Colonic mucosa (tissue), 4 donors: Measurements from ENCODE around the gene MORN1. TPM values are rescaled to one million over a fixed set of nuclear protein-coding genes. Genes with fewer than 3 reads are reported as not detected.

Experiments
- DNase-seq: peaks from one replicate; pipeline ENCODE4 v3.0.0-alpha.2; 2020
- H3K27ac ChIP-seq: fragments of 200-600 bp; one replicate; pipeline ENCODE4 v1.8.0; 2021
- H3K27me3 ChIP-seq: fragments of 200-600 bp; one replicate; pipeline ENCODE4 v1.8.0; 2021
- H3K36me3 ChIP-seq: fragments of 200-600 bp; one replicate; pipeline ENCODE4 v1.8.0; 2021
- H3K4me1 ChIP-seq: fragments of 200-600 bp; one replicate; pipeline ENCODE4 v1.8.0; 2021; ENCODE audit warnings: mild to moderate bottlenecking
- H3K4me3 ChIP-seq: fragments of 200-600 bp; one replicate; pipeline ENCODE4 v1.8.0; 2021
- H3K9ac ChIP-seq, 2 donors: one replicate each; pipeline ENCODE4 v1.7.0; 2013; ENCODE audit warnings: control low read depth in 2 of 2, low read depth in 2 of 2, low read length in 2 of 2
- H3K9me3 ChIP-seq: fragments of 200-600 bp; one replicate; pipeline ENCODE4 v1.8.0; 2021
- CTCF ChIP-seq: fragments of 200-600 bp; IDR thresholded peaks from one replicate; pipeline ENCODE4 v1.8.0; 2022; ENCODE audit warnings: antibody characterized with exemption, mild to moderate bottlenecking
- intact Hi-C: fragments of 100-400 bp; cut with DNase I; formaldehyde crosslinking; loops from one replicate; pipeline ENCODE4 v1.14.1; 2022
- total RNA-seq, 2 donors: library from RNA; stranded (reverse); fragmentation: NEBNext Ultra II Directional in 1 of 2; extraction: Animal tissue kit (Norgen Biotek cat#: 25700) in 1 of 2; gene quantifications; one replicate each; pipeline ENCODE4 v1.2.1, GENCODE V29; 2021
- donor health status: healthy.
- donor health status: DM: no; HTN: no; CAD: no.
- donor health status: DM: no; HTN: no; CAD: no.

Gene MORN1
- total RNA-seq, 2 donors from 2014 or later = 11.3 to 18.9 TPM

GRCh38 chr1:2346691-2347408 lies 44.5 kb downstream of the MORN1 start:
- Histone ChIP-seq H3K4me1 (no peaks in the 10 kb centered on the region), H3K27me3 (no peaks in the 10 kb centered on the region), H3K36me3 (no peaks in the 10 kb centered on the region), H3K9me3 (no peaks in the 10 kb centered on the region), H3K27ac (no peak overlapping the region), H3K4me3 (no peak overlapping the region), H3K9ac (no peak overlapping the region)
- no peak for DNase-seq
- TF ChIP-seq CTCF = no peak
- intact Hi-C loops = no loop called here

GRCh38 chr1:2345297-2346075 lies 45.9 kb downstream of the MORN1 start:
- H3K27me3 ChIP-seq = no peaks in the 10 kb centered on the region
- intact Hi-C loops = no loop called here
- no peak overlapping the region for H3K9ac ChIP-seq
- H3K27ac ChIP-seq = no peak overlapping the region
- H3K4me1 ChIP-seq = no peaks in the 10 kb centered on the region
- no peaks in the 10 kb centered on the region for H3K9me3 ChIP-seq
- DNase-seq = no peak
- TF ChIP-seq CTCF = no peak
- no peak overlapping the region for H3K4me3 ChIP-seq
- H3K36me3 ChIP-seq = no peaks in the 10 kb centered on the region

- DNase-seq = no peak
- Histone ChIP-seq H3K36me3 (no peaks in the 10 kb centered on the region), H3K4me1 (no peaks in the 10 kb centered on the region), H3K9me3 (no peaks in the 10 kb centered on the region), H3K9ac (no peak overlapping the region), H3K27ac (no peak overlapping the region), H3K4me3 (no peak overlapping the region), H3K27me3 (no peaks in the 10 kb centered on the region)
- intact Hi-C loops = no loop called here
- TF ChIP-seq CTCF = no peak
Observed at GRCh38 chr1:2344744-2345296, 46.5 kb downstream of the MORN1 start.

- no peak overlapping the region for H3K27ac ChIP-seq
- no peaks in the 10 kb centered on the region for H3K27me3 ChIP-seq
- intact Hi-C loops = no loop called here
- DNase-seq = no peak
- H3K9ac ChIP-seq = no peak overlapping the region
- no peak for TF ChIP-seq CTCF
- no peaks in the 10 kb centered on the region for H3K36me3 ChIP-seq
- no peak overlapping the region for H3K4me3 ChIP-seq
- H3K9me3 ChIP-seq = no peaks in the 10 kb centered on the region
- no peaks in the 10 kb centered on the region for H3K4me1 ChIP-seq
Observed at GRCh38 chr1:2344121-2344681, 47.2 kb downstream of the MORN1 start.

GRCh38 chr1:2343023-2343935 lies 48.1 kb downstream of the MORN1 start:
- no peaks in the 10 kb centered on the region for H3K36me3 ChIP-seq
- no peaks in the 10 kb centered on the region for H3K27me3 ChIP-seq
- no peak overlapping the region for H3K27ac ChIP-seq
- no peak overlapping the region for H3K4me3 ChIP-seq
- H3K4me1 ChIP-seq = no peaks in the 10 kb centered on the region
- DNase-seq = no peak
- intact Hi-C loops = no loop called here
- H3K9ac ChIP-seq = no peak overlapping the region
- TF ChIP-seq CTCF = no peak
- no peaks in the 10 kb centered on the region for H3K9me3 ChIP-seq
